ENCODE results near the gene SPATA3.

The SPATA3 gene

GRCh38 chr2:231053846-231054245, 57.9 kb downstream of the SPATA3 start:
- Mint-ChIP-seq H3K36me3 (no peaks in the 10 kb centered on the region), H3K4me3 (no peak overlapping the region), H3K27me3 (peaks cover 20% of the 10 kb centered on the region), H3K9me3 (no peaks in the 10 kb centered on the region), H3K4me1 (peaks cover 31% of the 10 kb centered on the region), H3K27ac (no peak overlapping the region)
- no peak for ATAC-seq

GRCh38 chr2:231056453-231057416, 60.8 kb downstream of the SPATA3 start, which contains the start of gene PSMD1:
TSS of gene PSMD1 (plus strand) at chr2:231056867. CDS start at chr2:231057026, 159 bp downstream.
- H3K4me3 Mint-ChIP-seq: peak within 1 kb of the TSS; percentile 99
- H3K27me3 Mint-ChIP-seq: peaks cover 20% of the 10 kb centered on the region
- peak; percentile 92 for ATAC-seq
- peaks cover 51% of the 10 kb centered on the region for H3K4me1 Mint-ChIP-seq
- H3K9me3 Mint-ChIP-seq: no peaks in the 10 kb centered on the region
- peak within 1 kb of the TSS; percentile 99 for H3K27ac Mint-ChIP-seq
- H3K36me3 Mint-ChIP-seq: peaks cover 6% of the 10 kb centered on the region

GRCh38 chr2:231057590-231057989, 61.7 kb downstream of the SPATA3 start:
- peaks cover 48% of the 10 kb centered on the region for H3K4me1 Mint-ChIP-seq
- ATAC-seq: no peak
- H3K27ac Mint-ChIP-seq: peak overlapping the region; percentile 99
- peak overlapping the region; percentile 99 for H3K4me3 Mint-ChIP-seq
- peaks cover 17% of the 10 kb centered on the region for H3K27me3 Mint-ChIP-seq
- no peaks in the 10 kb centered on the region for H3K9me3 Mint-ChIP-seq
- peaks cover 14% of the 10 kb centered on the region for H3K36me3 Mint-ChIP-seq

Data from stimulated activated memory B cell treated with anti-CD40 and anti-IgM and Interleukin-4, amounts not matched to agents 10 μg/mL and 1 μg/mL and 100 μg/mL, for 72 hours (primary cell).